GM19025 (cell line): Measurements from ENCODE around the gene CP.
"Not testable (repeated sequence)": the region's sequence is repeated elsewhere in the genome, so short reads cannot be mapped to it uniquely, and the experiment has no call there.

Experiments used
- ATAC-seq: cut with Tn5 transposase; IDR thresholded peaks from one replicate; pipeline ENCODE4 v1.9.1; 2021; ENCODE audit warnings: mild to moderate bottlenecking, low read depth, moderate library complexity; ENCODE audit not compliant: unreplicated experiment

The CP gene

GRCh38 chr3:149221783-149222517 lies at the start of gene CP:
Gene CP (minus strand): TSS chr3:149221829. CDS start chr3:149221792, 37 bp downstream.
- no peak for ATAC-seq

- ATAC-seq = no peak
These were observed 48.6 kb upstream of the CP start for GRCh38 chr3:149270180-149270579.

GRCh38 chr3:149269687-149270086 lies 48.1 kb upstream of the CP start:
- no peak for ATAC-seq

- ATAC-seq = no peak
These were observed 45.9 kb upstream of the CP start for GRCh38 chr3:149267565-149267964.

GRCh38 chr3:149266736-149267135 lies 45.1 kb upstream of the CP start:
- ATAC-seq = no peak

- ATAC-seq = no peak
These were observed 42.2 kb upstream of the CP start for GRCh38 chr3:149263856-149264255.

GRCh38 chr3:149258714-149259113 lies 37.1 kb upstream of the CP start:
- ATAC-seq = no peak

- ATAC-seq = no peak
These were observed 36.7 kb upstream of the CP start for GRCh38 chr3:149258298-149258697.

GRCh38 chr3:149252272-149252671 lies 30.6 kb upstream of the CP start:
- ATAC-seq = no peak

- ATAC-seq = no peak
These were observed 29.6 kb upstream of the CP start for GRCh38 chr3:149251186-149251585.

- ATAC-seq = peak; percentile 45
These were observed 26.5 kb upstream of the CP start for GRCh38 chr3:149247929-149248691.

GRCh38 chr3:149247008-149247710 lies 25.5 kb upstream of the CP start:
- no peak for ATAC-seq

- ATAC-seq = peak; percentile 73
These were observed 24.3 kb upstream of the CP start for GRCh38 chr3:149245738-149246451.

- ATAC-seq = no peak
These were observed 21.9 kb upstream of the CP start for GRCh38 chr3:149243540-149243939.

- no peak for ATAC-seq
These were observed 17.8 kb upstream of the CP start for GRCh38 chr3:149239357-149239936.

GRCh38 chr3:149238268-149238667 lies 16.6 kb upstream of the CP start:
- not testable (repeated sequence) for ATAC-seq

- ATAC-seq = no peak
These were observed 14.2 kb upstream of the CP start for GRCh38 chr3:149235599-149236424.

GRCh38 chr3:149234671-149235245 lies 13.1 kb upstream of the CP start:
- ATAC-seq = no peak

- no peak for ATAC-seq
These were observed 11.7 kb upstream of the CP start for GRCh38 chr3:149233323-149233722.
